ENCODE data around the gene IGFBP6. TPM values are rescaled to one million over a fixed set of nuclear protein-coding genes. Genes with fewer than 3 reads are reported as not detected.

Gene IGFBP6
- total and polyA plus RNA-seq, 8 donors, result 22.6 to 388 (median 82.8) TPM

DNA sequence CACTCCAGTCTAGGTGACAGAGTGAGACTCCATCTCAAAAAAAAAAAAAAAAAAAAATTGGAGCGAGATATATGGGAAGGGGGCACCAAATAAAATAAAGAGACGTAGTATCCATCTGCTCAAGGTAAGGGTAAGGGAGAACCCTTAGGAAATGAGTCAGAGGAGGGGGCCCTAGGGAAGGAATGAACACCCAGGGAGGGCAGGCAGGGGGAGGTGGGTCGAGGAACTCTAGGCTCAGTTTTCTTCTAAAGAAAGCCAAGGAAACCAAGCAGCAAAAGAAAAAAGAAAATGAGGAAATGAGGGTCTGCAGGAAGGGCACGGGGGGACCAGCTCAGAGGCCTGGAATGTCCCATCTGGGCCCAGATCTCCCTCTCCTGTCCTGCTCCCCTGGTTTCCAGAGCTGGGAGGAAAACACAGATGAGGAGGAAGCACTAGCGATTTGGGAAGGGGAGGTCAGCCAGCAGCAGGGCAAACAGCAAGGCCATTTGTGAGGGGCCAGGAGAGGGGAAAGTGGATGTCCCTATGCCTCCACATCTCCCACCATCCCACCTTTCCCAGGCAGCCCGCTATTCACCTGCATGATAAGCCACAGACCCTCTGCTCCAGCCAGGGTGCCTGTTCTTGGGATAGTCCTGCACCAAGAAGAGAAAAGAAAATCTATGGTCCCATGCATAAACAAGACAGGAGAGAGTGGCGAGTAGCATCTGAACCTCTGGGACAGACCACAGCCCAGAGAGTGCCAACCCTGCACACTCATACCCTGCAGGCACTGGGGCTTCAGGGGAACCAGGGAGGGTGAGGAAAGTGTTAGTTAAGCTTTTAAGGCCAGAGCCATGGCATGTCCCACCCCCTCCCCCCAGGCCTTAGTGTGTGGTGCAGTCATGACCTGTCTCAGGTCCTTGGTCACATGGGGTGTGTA lies 30.1 kb upstream of the IGFBP6 start:
- WGBS, 5 donors, result 73 to 85% (median 79%) methylated on average over 7 of the region's 7 CpGs
- Histone ChIP-seq H3K36me3 (peaks cover 36 to 100% (median 98%) of the 10 kb centered on the region in 4 donors), H3K4me3 (no peak overlapping the region), H3K27me3 (no peaks in the 10 kb centered on the region), H3K9me3 (no peaks in the 10 kb centered on the region), H3K4me1 (peaks cover 34 to 86% (median 60%) of the 10 kb centered on the region in 4 donors), H3K27ac (peak overlapping the region in 3 of 5 donors; percentile 52 to 81 (median 67))
- DNase-seq, result peak; percentile 11 to 16
- TF ChIP-seq EP300 (IDR thresholded peaks at IDR 0.05), result no peak
- intact Hi-C loops (cut with DNase I; ENCODE audit: low total_unique reads), result loop anchor here (5.0 kb wide), 2 partner anchors 35 to 130 kb away; partner anchors contain the start of gene SOAT2

DNA sequence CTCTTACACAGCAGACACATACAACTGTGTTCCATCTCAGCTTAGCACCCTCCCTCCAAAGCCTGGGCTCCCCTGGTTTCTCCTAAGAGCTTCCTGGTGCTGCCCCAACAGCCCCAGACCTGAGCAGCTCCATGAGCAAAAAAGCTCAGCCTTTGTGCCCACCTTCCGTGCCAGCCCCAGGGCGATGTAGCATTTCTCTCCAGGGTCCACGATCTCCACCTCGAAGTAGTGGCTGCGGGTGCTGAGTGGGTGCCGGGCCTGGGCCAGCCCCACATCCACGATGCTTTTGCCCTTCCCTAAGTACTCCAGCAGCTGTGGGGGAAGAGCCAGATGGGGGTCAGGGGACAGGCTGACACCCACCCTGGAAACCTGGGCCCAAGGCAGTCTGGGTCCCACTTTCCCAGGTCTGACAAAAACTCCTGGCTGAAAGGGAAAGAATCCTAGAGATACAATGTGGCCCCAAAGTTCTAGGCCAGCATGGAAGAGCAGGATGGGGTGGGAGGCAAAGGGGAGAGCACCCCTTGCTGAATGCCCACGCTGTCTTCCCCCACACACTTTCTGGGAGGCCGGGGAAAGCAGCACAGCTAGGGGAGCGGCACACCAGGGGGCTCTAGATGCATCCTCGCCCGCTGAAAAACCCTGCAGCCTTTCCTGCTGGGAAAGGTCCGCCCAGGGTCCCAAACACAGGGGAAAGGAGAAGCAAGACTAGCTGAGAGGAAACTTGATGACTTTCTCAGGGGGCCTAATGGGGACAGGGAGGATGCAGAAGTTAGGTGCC lies 29.3 kb upstream of the IGFBP6 start:
- peaks cover 38 to 86% (median 60%) of the 10 kb centered on the region in 4 donors for H3K4me1 ChIP-seq
- WGBS, 5 donors, result 86 to 91% (median 91%) methylated on average over 13 of the region's 13 CpGs

DNA sequence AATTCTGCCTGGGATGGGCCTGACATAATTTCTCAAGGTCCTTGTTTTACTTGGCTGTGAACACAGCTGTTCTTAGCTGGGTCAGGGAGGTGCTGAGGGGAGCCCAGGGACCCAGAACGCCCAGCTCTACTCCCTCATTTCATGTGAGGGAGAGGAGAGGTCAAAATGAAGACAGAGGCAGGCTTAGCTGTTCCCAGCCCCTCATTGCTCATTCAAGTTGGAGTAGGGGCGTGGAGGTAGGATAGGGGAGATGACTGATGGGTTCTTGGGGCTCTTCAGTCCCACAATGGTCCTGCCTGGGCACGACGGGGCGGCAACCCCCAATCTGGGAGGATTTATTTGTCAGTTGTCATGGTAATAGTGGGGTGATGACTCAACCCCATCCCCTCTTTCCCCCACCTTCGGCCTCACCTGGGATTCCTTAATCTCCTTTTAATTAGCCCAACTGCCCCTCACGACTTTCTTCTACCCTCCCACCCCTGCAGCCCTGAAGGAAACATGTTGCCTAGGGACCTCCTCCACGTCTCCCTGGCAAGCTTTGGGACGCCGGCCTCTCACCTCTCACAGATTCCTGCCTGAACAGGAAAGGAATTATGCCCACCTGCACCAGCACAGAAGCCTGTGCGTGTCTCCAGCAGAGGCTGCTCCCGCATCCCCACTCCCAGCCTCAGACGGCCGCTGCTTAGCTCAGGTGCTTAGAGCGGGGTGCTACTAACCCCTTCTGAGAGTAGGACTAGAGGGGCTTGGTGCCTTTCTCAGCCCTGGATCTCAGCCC lies 28.5 kb upstream of the IGFBP6 start:
- peak in 1 of 2 donors; percentile 10 for DNase-seq
- peak overlapping the region in 4 of 5 donors; percentile 17 to 81 (median 50) for H3K27ac ChIP-seq
- intact Hi-C loops (cut with DNase I; ENCODE audit: low total_unique reads), result loop anchor here (5.0 kb wide), 2 partner anchors 33 to 128 kb away; partner anchors contain the start of gene SOAT2
- H3K27me3 ChIP-seq, result no peaks in the 10 kb centered on the region
- TF ChIP-seq POLR2A (IDR thresholded peaks at IDR 0.05), result no peak
- no peak for TF ChIP-seq EP300 (IDR thresholded peaks at IDR 0.05)
- TF ChIP-seq, protein P1, sequence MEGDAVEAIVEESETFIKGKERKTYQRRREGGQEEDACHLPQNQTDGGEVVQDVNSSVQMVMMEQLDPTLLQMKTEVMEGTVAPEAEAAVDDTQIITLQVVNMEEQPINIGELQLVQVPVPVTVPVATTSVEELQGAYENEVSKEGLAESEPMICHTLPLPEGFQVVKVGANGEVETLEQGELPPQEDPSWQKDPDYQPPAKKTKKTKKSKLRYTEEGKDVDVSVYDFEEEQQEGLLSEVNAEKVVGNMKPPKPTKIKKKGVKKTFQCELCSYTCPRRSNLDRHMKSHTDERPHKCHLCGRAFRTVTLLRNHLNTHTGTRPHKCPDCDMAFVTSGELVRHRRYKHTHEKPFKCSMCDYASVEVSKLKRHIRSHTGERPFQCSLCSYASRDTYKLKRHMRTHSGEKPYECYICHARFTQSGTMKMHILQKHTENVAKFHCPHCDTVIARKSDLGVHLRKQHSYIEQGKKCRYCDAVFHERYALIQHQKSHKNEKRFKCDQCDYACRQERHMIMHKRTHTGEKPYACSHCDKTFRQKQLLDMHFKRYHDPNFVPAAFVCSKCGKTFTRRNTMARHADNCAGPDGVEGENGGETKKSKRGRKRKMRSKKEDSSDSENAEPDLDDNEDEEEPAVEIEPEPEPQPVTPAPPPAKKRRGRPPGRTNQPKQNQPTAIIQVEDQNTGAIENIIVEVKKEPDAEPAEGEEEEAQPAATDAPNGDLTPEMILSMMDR (IDR thresholded peaks at IDR 0.05), result no peak
- no peak for TF ChIP-seq POLR2AphosphoS5 (IDR thresholded peaks at IDR 0.05)
- H3K36me3 ChIP-seq, result peaks cover 35 to 97% (median 93%) of the 10 kb centered on the region in 4 donors
- WGBS, 5 donors, result 70 to 87% (median 81%) methylated on average over 15 of the region's 15 CpGs
- H3K4me3 ChIP-seq, result no peak overlapping the region
- no peaks in the 10 kb centered on the region for H3K9me3 ChIP-seq
- H3K4me1 ChIP-seq, result peaks cover 44 to 86% (median 61%) of the 10 kb centered on the region in 4 donors

More for the DNA sequence above, 29.3 kb upstream of the IGFBP6 start:
- Histone ChIP-seq H3K36me3 (peaks cover 35 to 100% (median 98%) of the 10 kb centered on the region in 4 donors), H3K27ac (peak overlapping the region in 4 of 5 donors; percentile 4 to 81 (median 50)), H3K27me3 (no peaks in the 10 kb centered on the region), H3K9me3 (no peaks in the 10 kb centered on the region), H3K4me3 (no peak overlapping the region)
- TF ChIP-seq EP300 (IDR thresholded peaks at IDR 0.05) (no peak), POLR2A (IDR thresholded peaks at IDR 0.05) (no peak), POLR2AphosphoS5 (IDR thresholded peaks at IDR 0.05) (no peak)
- TF ChIP-seq, protein P1 (IDR thresholded peaks at IDR 0.05), result no peak
- intact Hi-C loops (cut with DNase I; ENCODE audit: low total_unique reads), result loop anchor here (5.0 kb wide), 2 partner anchors 34 to 129 kb away; partner anchors contain the start of gene SOAT2
- no peak for DNase-seq

DNA sequence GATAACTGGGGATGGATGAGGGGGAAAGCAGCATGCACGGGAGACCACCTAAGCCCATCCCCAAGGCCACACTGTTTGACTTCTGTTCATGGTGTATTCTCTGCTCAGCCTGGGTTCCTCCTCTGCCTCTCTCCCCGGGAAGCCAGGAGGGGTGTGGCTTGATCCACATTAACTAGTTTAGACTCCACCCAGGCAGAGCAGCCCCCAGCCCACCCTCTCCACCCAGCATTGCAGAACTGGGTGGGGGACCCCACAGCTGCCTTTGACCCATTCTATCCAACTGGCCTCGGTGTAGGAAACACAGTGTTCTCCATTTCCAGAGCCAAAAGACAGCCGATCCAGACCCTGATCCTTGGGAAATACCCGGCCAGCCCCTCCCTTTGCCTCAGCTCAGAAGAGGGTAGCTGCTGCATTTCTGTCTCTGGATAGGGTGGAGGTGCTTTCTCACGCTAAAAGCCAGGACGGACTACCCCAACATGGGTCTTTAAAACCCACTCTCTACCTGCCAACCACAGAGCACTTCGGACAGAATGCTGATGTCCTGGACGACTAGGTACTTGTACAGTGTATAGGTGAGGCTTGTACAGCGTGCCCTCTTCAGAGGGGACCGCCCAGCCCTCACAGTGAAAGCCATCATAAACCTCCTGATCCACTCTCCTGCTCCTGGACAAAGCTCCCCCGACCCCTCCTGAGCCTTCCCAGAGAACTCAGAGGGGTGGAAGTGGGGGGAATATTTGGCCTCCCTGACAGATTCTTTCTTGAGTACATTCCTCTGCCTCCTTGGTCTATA lies 27.7 kb upstream of the IGFBP6 start:
- Histone ChIP-seq H3K4me1 (peaks cover 45 to 86% (median 67%) of the 10 kb centered on the region in 4 donors), H3K36me3 (peaks cover 26 to 97% (median 93%) of the 10 kb centered on the region in 4 donors), H3K27me3 (no peaks in the 10 kb centered on the region), H3K27ac (peak overlapping the region in 4 of 5 donors; percentile 17 to 81 (median 50)), H3K4me3 (no peak overlapping the region), H3K9me3 (no peaks in the 10 kb centered on the region)
- 64 to 78% (median 74%) methylated on average over 7 to 12 of the region's 12 CpGs for WGBS, 5 donors
- intact Hi-C loops (cut with DNase I; ENCODE audit: low total_unique reads), result loop anchor here (5.0 kb wide), 2 partner anchors 32 to 127 kb away; partner anchors contain the start of gene SOAT2
- TF ChIP-seq, protein P1 (IDR thresholded peaks at IDR 0.05), result no peak
- TF ChIP-seq EP300 (IDR thresholded peaks at IDR 0.05) (no peak), POLR2AphosphoS5 (IDR thresholded peaks at IDR 0.05) (no peak), POLR2A (IDR thresholded peaks at IDR 0.05) (no peak)
- peak in 1 of 2 donors; percentile 67 for DNase-seq

All from stomach (tissue), 9 donors.